SU-DHL-6 (cell line): Measurements from ENCODE around the gene CSNK2B.

Experiments used
- EZH2phosphoT487 ChIP-seq: fragments of 200-600 bp; sonication (generic), shearing (Covaris generic); conservative IDR thresholded peaks from 2 replicates; pipeline ENCODE4 v1.6.1; 2018; ENCODE audit warnings: mild to moderate bottlenecking, antibody characterized with exemption, low read length, moderate library complexity, mixed read lengths
- TF ChIP-seq, protein P1 (sequence below): fragments of 200-600 bp; sonication (generic); IDR thresholded peaks from one replicate; pipeline ENCODE4 v1.5.1; 2017; ENCODE audit warnings: antibody characterized with exemption, mild to moderate bottlenecking, low read length, moderate library complexity; ENCODE audit not compliant: insufficient read depth, poor library complexity, severe bottlenecking

DNA sequence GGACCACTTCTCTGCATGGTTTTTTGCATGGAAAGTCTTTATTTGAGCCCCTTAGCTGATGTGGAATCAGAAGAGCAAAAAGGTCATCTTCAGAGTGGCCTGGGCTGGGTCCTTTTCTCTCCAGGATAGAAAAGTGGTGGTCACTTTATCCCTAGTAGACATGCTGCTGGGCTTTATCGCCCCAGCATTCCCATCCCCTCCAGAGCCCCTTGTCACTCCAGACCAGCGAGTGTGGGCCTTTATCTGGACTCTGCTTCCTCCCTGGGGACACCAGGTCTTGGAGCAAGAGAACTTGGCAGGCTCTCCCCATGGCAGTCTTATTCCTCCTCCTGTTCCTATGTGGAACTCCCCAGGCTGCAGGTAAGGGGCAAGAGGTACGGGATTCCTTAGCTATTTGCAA, 40.7 kb downstream of the CSNK2B start, which contains the start of gene LY6G6F:
- TF ChIP-seq, protein P1, sequence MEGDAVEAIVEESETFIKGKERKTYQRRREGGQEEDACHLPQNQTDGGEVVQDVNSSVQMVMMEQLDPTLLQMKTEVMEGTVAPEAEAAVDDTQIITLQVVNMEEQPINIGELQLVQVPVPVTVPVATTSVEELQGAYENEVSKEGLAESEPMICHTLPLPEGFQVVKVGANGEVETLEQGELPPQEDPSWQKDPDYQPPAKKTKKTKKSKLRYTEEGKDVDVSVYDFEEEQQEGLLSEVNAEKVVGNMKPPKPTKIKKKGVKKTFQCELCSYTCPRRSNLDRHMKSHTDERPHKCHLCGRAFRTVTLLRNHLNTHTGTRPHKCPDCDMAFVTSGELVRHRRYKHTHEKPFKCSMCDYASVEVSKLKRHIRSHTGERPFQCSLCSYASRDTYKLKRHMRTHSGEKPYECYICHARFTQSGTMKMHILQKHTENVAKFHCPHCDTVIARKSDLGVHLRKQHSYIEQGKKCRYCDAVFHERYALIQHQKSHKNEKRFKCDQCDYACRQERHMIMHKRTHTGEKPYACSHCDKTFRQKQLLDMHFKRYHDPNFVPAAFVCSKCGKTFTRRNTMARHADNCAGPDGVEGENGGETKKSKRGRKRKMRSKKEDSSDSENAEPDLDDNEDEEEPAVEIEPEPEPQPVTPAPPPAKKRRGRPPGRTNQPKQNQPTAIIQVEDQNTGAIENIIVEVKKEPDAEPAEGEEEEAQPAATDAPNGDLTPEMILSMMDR = no peak
- no peak for TF ChIP-seq EZH2phosphoT487
